Testis (tissue), 3 donors: ENCODE measurements around the gene KLF9. TPM values are rescaled to one million over a fixed set of nuclear protein-coding genes. Genes with fewer than 3 reads are reported as not detected.

Experiments
- DNase-seq: peaks from one replicate; pipeline ENCODE4 v3.0.0-alpha.2; 2019
- H3K27ac ChIP-seq, 2 donors: fragments of 200-600 bp; sonication (generic); one replicate each; pipeline ENCODE4 v1.5.1; 2019
- H3K27me3 ChIP-seq: fragments of 200-600 bp; sonication (generic); one replicate; pipeline ENCODE4 v1.5.1; 2019
- H3K36me3 ChIP-seq: fragments of 200-600 bp; sonication (generic); one replicate; pipeline ENCODE4 v1.5.1; 2017; ENCODE audit warnings: low read depth; ENCODE audit errors: missing control alignments
- H3K4me1 ChIP-seq: fragments of 200-600 bp; sonication (generic); one replicate; pipeline ENCODE4 v1.5.1; 2019
- H3K4me3 ChIP-seq, 2 donors: fragments of 200-600 bp; sonication (generic); one replicate each; pipeline ENCODE4 v1.5.1; 2017 to 2019
- H3K9me3 ChIP-seq: fragments of 200-600 bp; sonication (generic); one replicate; pipeline ENCODE4 v1.5.1; 2017
- CTCF ChIP-seq, 3 experiments: fragments of 450-650 bp in 2 of 3; fragments of 200-600 bp in 1 of 3; sonication (generic) in 1 of 3; IDR thresholded peaks; one replicate each; pipeline ENCODE4 v1.5.1; 2016 to 2019; ENCODE audit warnings: antibody characterized with exemption in 3 of 3, mild to moderate bottlenecking in 2 of 3, moderate library complexity in 1 of 3
- POLR2A ChIP-seq: fragments of 450-650 bp; IDR thresholded peaks from one replicate; pipeline ENCODE4 v1.6.1; 2017; ENCODE audit warnings: antibody characterized with exemption, mild to moderate bottlenecking, moderate library complexity
- WGBS, 2 donors: methylation state at CpG; one replicate each; pipeline ENCODE4 v1.1.5; 2018; 5-methylcytosine and 5-hydroxymethylcytosine counted together
- intact Hi-C: fragments of 100-400 bp; cut with DNase I; formaldehyde crosslinking; loops from one replicate; pipeline ENCODE4 v1.15.1; 2023; ENCODE audit warnings: low total_unique reads
- polyA plus RNA-seq: library from polyadenylated mRNA; stranded (reverse); fragments of 350-450 nt; fragmentation: Illumina TruSeq; extraction: RNeasy Lipid Tissue Mini Kit (QIAGEN cat#74804); gene quantifications from one replicate; pipeline ENCODE4 v1.2.3, GENCODE V29; 2014; ENCODE audit warnings: low read depth, low replicate concordance; ENCODE audit not compliant: insufficient read depth
- total RNA-seq, 2 donors: library from RNA; depleted of rRNA; stranded (reverse); fragments of >200 nt; gene quantifications; one replicate each; pipeline ENCODE4 v1.2.3, GENCODE V29; 2016

Gene KLF9
- total and polyA plus RNA-seq, 3 donors from 2014 or later, result 11.8 to 47.9 (median 39.8) TPM

- peaks cover 5% of the 10 kb centered on the region for H3K4me1 ChIP-seq
- H3K4me3 ChIP-seq, result no peak overlapping the region
- no peak for DNase-seq
- WGBS, 2 donors, result 69 to 72% methylated on average over 3 of the region's 3 CpGs
- no peaks in the 10 kb centered on the region for H3K9me3 ChIP-seq
- H3K27me3 ChIP-seq, result no peaks in the 10 kb centered on the region
- intact Hi-C loops, result no loop called here
- no peak for TF ChIP-seq POLR2A
- TF ChIP-seq CTCF (IDR thresholded peaks at IDR 0.05), result no peak
- no peak overlapping the region for H3K27ac ChIP-seq
- no peaks in the 10 kb centered on the region for H3K36me3 ChIP-seq
Measured at GRCh38 chr9:70385426-70385825, 29.0 kb downstream of the KLF9 start.

GRCh38 chr9:70382709-70383605, 31.5 kb downstream of the KLF9 start:
- no peaks in the 10 kb centered on the region for H3K27me3 ChIP-seq
- H3K36me3 ChIP-seq, result no peaks in the 10 kb centered on the region
- intact Hi-C loops, result no loop called here
- no peak overlapping the region for H3K4me3 ChIP-seq
- TF ChIP-seq POLR2A (no peak), CTCF (IDR thresholded peaks at IDR 0.05) (no peak)
- H3K27ac ChIP-seq, result no peak overlapping the region
- WGBS, 2 donors, result 74 to 75% methylated on average over 9 of the region's 9 CpGs
- DNase-seq, result no peak
- H3K9me3 ChIP-seq, result no peaks in the 10 kb centered on the region
- H3K4me1 ChIP-seq, result no peaks in the 10 kb centered on the region

- 73 to 75% methylated on average over 6 of the region's 6 CpGs for WGBS, 2 donors
- Histone ChIP-seq H3K4me3 (no peak overlapping the region), H3K36me3 (no peaks in the 10 kb centered on the region), H3K9me3 (no peaks in the 10 kb centered on the region), H3K27ac (no peak overlapping the region), H3K4me1 (no peaks in the 10 kb centered on the region), H3K27me3 (no peaks in the 10 kb centered on the region)
- TF ChIP-seq POLR2A, result no peak
- no peak for TF ChIP-seq CTCF (IDR thresholded peaks at IDR 0.05)
- peak; percentile 71 for DNase-seq
- intact Hi-C loops, result no loop called here
Measured at GRCh38 chr9:70382046-70382708, 32.3 kb downstream of the KLF9 start.

GRCh38 chr9:70374962-70375618, 39.4 kb downstream of the KLF9 start:
- no peaks in the 10 kb centered on the region for H3K4me1 ChIP-seq
- no peak for TF ChIP-seq CTCF (IDR thresholded peaks at IDR 0.05)
- no peak for TF ChIP-seq POLR2A
- peak overlapping the region in 1 of 2 donors; percentile 38 for H3K27ac ChIP-seq
- peak; percentile 27 for DNase-seq
- whole genome bisulfite sequencing, 2 donors, result 53 to 55% methylated on average over 17 of the region's 17 CpGs
- H3K9me3 ChIP-seq, result no peaks in the 10 kb centered on the region
- H3K36me3 ChIP-seq, result no peaks in the 10 kb centered on the region
- no peak overlapping the region for H3K4me3 ChIP-seq
- intact Hi-C loops, result no loop called here
- H3K27me3 ChIP-seq, result no peaks in the 10 kb centered on the region
